GM18505 (cell line): ENCODE results near the gene MYL12B.

ENCODE experiments used
- ATAC-seq: cut with Tn5 transposase; IDR thresholded peaks from one replicate; pipeline ENCODE4 v1.9.1; 2021; ENCODE audit not compliant: unreplicated experiment
- POLR2A ChIP-seq: IDR thresholded peaks from 4 replicates; pipeline ENCODE4 v1.6.1; 2011; ENCODE audit warnings: borderline replicate concordance; ENCODE audit not compliant: insufficient read depth, insufficient read length; ENCODE audit errors: extremely low read depth

MYL12B gene

GRCh38 chr18:3281456-3282400 lies 19.8 kb downstream of the MYL12B start:
- TF ChIP-seq POLR2A, result no peak
- peak; percentile 40 for ATAC-seq

DNA sequence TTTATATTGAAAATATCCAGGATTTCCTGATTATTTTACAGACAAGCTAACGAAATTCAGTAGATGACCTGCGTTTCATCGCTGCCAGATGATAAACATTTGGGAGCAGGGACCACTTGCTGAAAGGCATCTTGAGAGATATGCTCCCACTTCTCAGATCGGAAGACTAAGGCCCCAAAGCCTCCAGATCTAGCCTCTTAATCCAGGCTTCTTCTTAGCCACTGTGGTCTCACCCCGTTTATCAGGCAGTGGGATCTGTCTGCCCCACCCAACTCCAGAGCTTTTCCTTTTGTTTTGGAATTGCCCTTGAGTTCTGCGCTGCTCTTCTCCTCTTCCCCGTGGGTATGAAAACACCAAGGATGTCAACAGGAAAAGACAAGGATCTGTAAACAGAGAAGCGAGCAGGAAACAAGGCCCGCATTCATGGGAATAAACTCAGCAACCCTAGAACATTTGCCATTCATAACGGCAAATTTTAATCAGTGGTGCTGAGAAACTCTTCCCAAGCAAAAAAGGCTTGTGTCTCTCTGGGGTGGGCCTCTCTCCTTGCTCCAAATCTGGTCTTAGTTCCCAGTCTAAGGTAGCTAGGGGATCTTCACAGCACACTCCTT lies 21.4 kb downstream of the MYL12B start:
- no peak for TF ChIP-seq POLR2A
- ATAC-seq, result no peak

DNA sequence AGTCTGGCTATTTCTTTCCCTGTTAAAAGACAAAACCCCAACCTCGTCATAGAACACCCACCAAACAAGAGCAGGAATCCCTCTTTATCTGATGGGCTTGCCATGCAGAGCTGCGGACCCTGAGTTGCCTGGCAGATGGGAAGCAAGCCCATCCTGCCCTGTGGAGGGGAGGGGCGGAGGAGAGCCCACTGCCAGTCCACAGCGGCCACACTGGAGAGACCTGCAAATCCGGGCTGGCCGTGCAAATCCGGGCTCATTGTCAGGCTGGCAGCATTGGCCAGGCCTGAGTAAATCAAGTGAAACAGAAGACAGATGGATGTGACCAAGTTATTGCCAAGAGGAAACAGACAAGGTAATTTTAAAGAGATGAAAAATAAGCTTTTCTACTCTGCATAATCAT lies 22.0 kb downstream of the MYL12B start:
- no peak for TF ChIP-seq POLR2A
- no peak for ATAC-seq

DNA sequence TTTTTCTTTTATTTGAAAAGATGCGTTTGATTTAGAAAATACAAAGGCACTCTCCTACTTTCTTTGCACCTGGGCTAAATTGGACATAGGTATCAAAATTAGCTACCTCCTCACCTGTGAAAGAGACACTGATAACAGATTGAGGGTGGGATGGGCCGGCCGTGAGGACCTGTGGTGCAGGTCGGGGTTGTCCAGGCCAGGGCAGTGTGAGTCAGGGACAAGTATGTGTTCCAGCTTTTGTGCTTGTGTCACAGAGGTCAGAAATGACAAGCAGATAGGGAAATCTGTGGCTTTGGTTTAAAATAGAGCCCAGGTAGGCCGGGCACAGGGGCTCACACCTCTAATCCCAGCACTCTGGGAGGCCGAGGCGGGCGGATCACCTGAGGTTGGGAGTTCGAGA lies 22.6 kb downstream of the MYL12B start:
- no peak for ATAC-seq
- no peak for TF ChIP-seq POLR2A

- TF ChIP-seq POLR2A, result no peak
- ATAC-seq, result no peak
Measured at GRCh38 chr18:3286159-3286558, 24.2 kb downstream of the MYL12B start.

DNA sequence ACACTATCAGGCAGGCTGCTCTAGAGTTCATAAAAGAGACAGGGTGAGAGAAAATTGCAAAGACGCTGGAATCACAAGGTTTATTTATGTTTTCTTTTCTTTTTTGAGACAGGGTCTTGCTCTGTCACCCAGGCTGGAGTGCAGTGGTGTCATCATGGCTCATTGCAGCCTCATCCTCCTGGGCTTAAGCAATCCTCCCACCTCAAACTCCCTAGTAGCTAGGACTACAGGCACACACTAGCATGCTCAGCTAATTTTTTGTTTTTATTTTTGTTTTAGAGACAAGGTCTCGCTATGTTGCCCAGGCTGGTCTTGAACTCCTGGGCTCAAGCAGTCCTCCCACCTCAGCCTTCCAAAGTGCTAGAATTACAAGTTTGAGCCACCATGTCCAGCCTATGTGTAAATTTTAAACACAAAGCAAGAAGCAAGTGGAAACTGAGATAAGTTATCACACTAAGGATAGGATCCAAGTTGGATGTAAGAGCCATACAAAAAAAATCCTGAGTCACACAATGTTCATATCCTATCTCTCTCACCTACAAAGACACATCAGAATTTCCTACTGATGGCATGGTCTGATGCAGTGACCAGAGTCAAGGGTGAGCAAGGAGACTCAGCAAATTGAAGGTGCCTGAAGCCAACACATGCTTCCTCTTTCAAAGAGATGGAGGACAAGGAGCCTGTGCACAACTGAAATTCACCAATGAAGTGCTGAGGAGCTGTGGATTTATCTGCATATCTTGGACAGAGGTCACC lies 31.4 kb downstream of the MYL12B start:
- ATAC-seq, result no peak
- TF ChIP-seq POLR2A, result no peak

DNA sequence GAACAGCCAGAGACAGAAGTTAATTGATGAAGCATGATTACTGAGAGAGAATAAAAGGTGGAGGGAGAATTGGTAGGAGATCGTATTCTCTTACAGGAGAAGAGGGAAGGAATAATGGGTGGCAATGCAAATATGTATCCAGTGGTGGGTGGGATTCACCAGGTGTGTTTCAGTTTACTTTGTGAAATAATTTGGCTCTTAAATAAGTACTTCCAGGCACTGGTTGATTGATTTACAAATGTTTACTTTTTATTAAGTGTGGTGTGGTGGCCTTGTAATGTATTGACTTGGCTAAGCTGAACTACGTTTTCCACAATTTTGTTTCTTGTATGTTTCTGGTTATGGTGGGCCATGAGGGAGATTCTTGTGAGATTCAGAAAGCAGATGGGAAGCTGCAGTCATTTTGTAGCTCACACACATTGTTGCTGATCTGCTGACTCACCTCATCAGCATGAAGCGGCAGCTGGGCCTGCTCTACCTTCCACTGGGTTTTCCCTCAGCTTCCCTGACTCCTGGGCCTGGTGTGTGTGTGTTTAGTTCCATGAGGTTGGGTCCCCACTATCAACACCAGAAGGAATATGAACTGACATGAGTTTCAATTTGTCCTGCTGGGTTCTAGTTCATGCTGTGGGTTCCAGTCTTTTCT lies 32.6 kb downstream of the MYL12B start:
- TF ChIP-seq POLR2A, result no peak
- no peak for ATAC-seq

- TF ChIP-seq POLR2A, result peak; percentile 76
- ATAC-seq, result peak; percentile 99
Measured at GRCh38 chr18:3297025-3297984, 35.4 kb downstream of the MYL12B start.

DNA sequence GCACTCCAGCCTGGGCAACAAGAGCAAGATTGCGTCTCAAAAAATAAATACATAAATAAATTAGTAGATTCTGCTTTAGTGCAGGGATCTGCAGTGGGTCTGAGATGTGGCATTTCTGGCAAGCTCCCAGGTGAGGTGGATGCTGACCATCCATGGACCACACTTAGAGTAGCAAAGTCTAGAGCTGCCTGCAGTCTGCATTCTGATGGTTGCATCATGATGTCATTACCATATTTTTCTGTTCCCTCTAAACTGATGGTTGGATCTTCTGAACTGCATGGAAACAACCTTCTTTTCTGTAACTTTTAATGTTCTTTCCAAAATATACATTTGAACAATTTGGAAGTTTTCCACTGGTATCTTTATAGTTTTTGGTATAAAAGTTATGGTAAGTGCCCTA lies 42.9 kb downstream of the MYL12B start:
- no peak for TF ChIP-seq POLR2A
- no peak for ATAC-seq

DNA sequence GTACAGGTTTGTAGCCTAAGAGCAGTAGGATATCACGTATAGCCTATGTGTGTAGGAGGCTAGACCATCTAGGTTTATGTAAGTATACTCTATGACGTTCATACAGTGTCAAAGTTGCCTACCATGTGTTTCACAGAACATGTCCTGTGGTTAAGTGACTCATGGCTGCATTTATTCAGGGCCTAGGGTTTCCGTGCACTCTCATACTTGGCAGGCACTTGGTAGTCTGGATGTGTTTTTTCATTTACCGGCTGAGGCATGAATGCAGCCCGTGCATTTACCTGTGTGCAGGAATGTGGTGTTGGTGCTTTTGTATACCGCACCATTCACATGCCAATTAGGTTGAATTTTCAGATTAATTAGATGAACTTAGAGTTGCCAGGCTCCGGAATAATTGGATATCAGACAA lies 43.4 kb downstream of the MYL12B start:
- no peak for TF ChIP-seq POLR2A
- no peak for ATAC-seq

- TF ChIP-seq POLR2A, result no peak
- ATAC-seq, result no peak
Measured at GRCh38 chr18:3305933-3306332, 44.0 kb downstream of the MYL12B start.

DNA sequence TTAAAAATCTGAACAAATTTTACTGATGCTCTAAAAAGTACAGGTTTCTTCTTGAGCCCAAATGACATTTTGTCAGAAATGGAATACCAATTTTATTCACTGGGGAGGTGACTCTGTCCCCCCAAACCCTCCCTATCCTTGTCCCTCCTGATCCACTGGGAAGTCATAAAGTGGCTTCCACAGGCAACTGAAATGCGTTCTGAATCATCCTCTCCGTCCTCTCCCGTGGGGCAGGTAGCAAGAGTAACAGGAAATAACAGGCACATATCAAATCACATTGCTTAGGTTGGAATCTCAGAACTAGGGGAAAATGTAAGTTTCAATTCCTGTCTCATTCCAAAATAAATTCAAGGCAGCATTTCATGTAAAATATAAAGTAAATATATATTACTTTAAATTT lies 44.5 kb downstream of the MYL12B start:
- no peak for TF ChIP-seq POLR2A
- no peak for ATAC-seq
